Measurements from ENCODE around the gene MAP7D3.

DNA sequence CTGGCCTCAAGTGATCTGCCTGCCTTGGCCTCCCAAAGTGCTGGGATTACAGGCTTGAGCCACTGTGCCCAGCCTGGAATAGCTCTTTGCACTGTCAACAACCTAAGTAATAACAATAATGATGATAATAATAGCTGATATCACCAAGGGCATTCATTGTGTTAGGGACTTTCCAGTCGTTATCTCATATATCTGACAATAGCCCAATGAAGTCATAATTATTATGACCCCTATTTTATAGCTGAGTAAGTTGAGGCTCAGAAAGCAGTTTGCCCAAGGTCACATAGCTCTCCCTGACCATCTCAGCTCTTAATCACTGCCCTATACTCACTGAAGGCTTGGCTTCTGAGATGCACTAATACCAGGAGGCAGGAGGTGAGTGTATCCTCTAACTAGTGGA is 18.7 kb upstream of the MAP7D3 start:
- TF ChIP-seq, protein P1, sequence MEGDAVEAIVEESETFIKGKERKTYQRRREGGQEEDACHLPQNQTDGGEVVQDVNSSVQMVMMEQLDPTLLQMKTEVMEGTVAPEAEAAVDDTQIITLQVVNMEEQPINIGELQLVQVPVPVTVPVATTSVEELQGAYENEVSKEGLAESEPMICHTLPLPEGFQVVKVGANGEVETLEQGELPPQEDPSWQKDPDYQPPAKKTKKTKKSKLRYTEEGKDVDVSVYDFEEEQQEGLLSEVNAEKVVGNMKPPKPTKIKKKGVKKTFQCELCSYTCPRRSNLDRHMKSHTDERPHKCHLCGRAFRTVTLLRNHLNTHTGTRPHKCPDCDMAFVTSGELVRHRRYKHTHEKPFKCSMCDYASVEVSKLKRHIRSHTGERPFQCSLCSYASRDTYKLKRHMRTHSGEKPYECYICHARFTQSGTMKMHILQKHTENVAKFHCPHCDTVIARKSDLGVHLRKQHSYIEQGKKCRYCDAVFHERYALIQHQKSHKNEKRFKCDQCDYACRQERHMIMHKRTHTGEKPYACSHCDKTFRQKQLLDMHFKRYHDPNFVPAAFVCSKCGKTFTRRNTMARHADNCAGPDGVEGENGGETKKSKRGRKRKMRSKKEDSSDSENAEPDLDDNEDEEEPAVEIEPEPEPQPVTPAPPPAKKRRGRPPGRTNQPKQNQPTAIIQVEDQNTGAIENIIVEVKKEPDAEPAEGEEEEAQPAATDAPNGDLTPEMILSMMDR (conservative IDR thresholded peaks at IDR 0.05): no peak
- TF ChIP-seq EZH2 (IDR thresholded peaks at IDR 0.05; ENCODE audit: low read depth): no peak
